Panc1 (cell line): ENCODE results near the gene PNKD. TPM values are rescaled to one million over a fixed set of nuclear protein-coding genes. Genes with fewer than 3 reads are reported as not detected.

Experiments
- ATAC-seq: fragments of 200-7000 bp; cut with Tn5 transposase; 2 replicates; pipeline ENCODE4 v1.9.1; 2020; ENCODE audit warnings: mild to moderate bottlenecking, moderate library complexity
- BruUV-seq: library from RNA; stranded (reverse); fragments of 400-500 nt; replicated peaks from 2 replicates; lab custom pipeline; 2021; lab: Mats Ljungman, UMichigan
- CTCF ChIA-PET: fragments of 300-600 bp; sonication (Branson Sonifier 250); formaldehyde crosslinking; loops from one replicate; lab custom pipeline; 2022; ENCODE audit warnings: antibody characterized with exemption; lab: Charles Lee
- POLR2A ChIA-PET: fragments of 300-600 bp; sonication (Branson Sonifier 250); formaldehyde crosslinking; loops from one replicate; lab custom pipeline; 2022; ENCODE audit warnings: antibody characterized with exemption; lab: Charles Lee
- DNase-seq: peaks from one replicate; pipeline ENCODE4 v3.0.0-alpha.2; 2010; ENCODE audit warnings: low read depth, low spot score
- H3K27ac ChIP-seq: 2 replicates; pipeline ENCODE4 v1.5.1; 2011; ENCODE audit warnings: mild to moderate bottlenecking, low read length, inconsistent platforms
- H3K27me3 ChIP-seq: fragments of 200-500 bp; sonication (Bioruptor generic); 2 replicates; pipeline ENCODE4 v1.6.0; 2014; ENCODE audit warnings: low read length, inconsistent platforms; ENCODE audit not compliant: control insufficient read depth, insufficient read depth
- H3K36me3 ChIP-seq: fragments of 200-500 bp; sonication (Bioruptor generic); 2 replicates; pipeline ENCODE4 v1.5.1; 2014; ENCODE audit warnings: inconsistent platforms, mild to moderate bottlenecking, low read length, moderate library complexity; ENCODE audit not compliant: control insufficient read depth, insufficient read depth
- H3K4me1 ChIP-seq: 2 replicates; pipeline ENCODE4 v1.5.1; 2011; ENCODE audit warnings: inconsistent platforms, mild to moderate bottlenecking, low read length, moderate library complexity; ENCODE audit not compliant: control insufficient read depth, insufficient read depth
- H3K4me3 ChIP-seq, 2 experiments: 2 replicates each; pipeline ENCODE4 v1.5.1; 2011 to 2012; ENCODE audit warnings: low read depth in 2 of 2, low read length in 2 of 2, mild to moderate bottlenecking in 2 of 2, inconsistent platforms in 1 of 2, moderate library complexity in 1 of 2
- H3K9me3 ChIP-seq: fragments of 200-500 bp; sonication (Bioruptor generic); 2 replicates; pipeline ENCODE4 v1.5.1; 2014; ENCODE audit warnings: low read depth, mild to moderate bottlenecking, inconsistent platforms, low read length, moderate library complexity; ENCODE audit not compliant: control insufficient read depth, insufficient read depth
- CTCF ChIP-seq: fragments of 450-650 bp; IDR thresholded peaks from 2 replicates; pipeline ENCODE4 v1.5.1; 2017; ENCODE audit warnings: mild to moderate bottlenecking
- POLR2AphosphoS5 ChIP-seq: IDR thresholded peaks from 2 replicates; pipeline ENCODE4 v1.6.1; 2012; ENCODE audit warnings: mild to moderate bottlenecking, low read depth, low read length, moderate library complexity
- SIN3A ChIP-seq: IDR thresholded peaks from 2 replicates; pipeline ENCODE4 v1.6.1; 2012; ENCODE audit warnings: low read depth, mild to moderate bottlenecking, low read length, moderate library complexity, borderline replicate concordance; ENCODE audit not compliant: insufficient read depth
- TCF7L2 ChIP-seq: IDR thresholded peaks from 2 replicates; pipeline ENCODE4 v1.6.1; 2011; ENCODE audit warnings: mild to moderate bottlenecking, low read depth, low read length, inconsistent platforms
- in situ Hi-C: cut with HindIII; loops from 2 replicates; pipeline ENCODE4 v1.10.0; 2016; ENCODE audit warnings: low sequenced_read_pairs, low pct_unique_long_range_greater_than_20kb
- intact Hi-C: fragments of 100-400 bp; cut with micrococcal nuclease; formaldehyde crosslinking; loops from one replicate; pipeline ENCODE4 v1.10.0; 2022; ENCODE audit not compliant: unreplicated experiment
- total RNA-seq: library from RNA; stranded (reverse); gene quantifications from one replicate; pipeline ENCODE4 v1.2.1, GENCODE V29; 2021; ENCODE audit not compliant: unreplicated experiment
- TF ChIP-seq, protein P1 (sequence below), 2 experiments: IDR thresholded peaks; 2 replicates each; pipeline ENCODE4 v1.6.1; 2011 to 2012; ENCODE audit warnings: low read depth in 2 of 2, control low read depth in 1 of 2, low read length in 1 of 2, mild to moderate bottlenecking in 1 of 2, moderate library complexity in 1 of 2; ENCODE audit not compliant: insufficient read depth in 1 of 2

Gene PNKD
- total RNA-seq, 1 experiment from 2014 or later, result 49.0 TPM

DNA sequence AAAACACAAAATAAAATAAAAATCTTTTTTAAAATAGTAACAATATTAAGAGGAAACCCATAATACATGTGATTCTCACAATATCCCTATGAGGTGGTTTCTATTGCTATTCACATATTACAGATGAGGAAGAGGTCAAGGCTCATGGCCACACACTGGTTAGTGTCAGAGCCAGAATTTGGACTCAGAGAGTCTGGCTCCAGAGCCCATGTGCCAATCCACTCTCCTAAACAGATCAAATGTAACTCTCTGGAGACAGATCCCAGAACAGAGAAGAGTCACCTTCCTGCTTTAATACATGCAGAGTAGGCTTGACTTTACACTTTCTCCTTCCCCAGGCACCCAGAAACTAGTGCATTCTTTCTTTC lies 101.6 kb downstream of the PNKD start:
- no peak for ATAC-seq
- in situ Hi-C loops, result no loop called here
- no TSS peak for BruUV-seq

GRCh38 chr2:218374795-218375194 lies 104.5 kb downstream of the PNKD start:
- ATAC-seq (no peak), DNase-seq (no peak)
- no peak overlapping the region for H3K4me3 ChIP-seq
- CTCF ChIA-PET, result interaction anchor here (0.6 kb wide), 1 partner anchor 203 kb away, joined by 3 read pairs; no protein-coding TSS in a partner anchor
- TF ChIP-seq CTCF (no peak), POLR2AphosphoS5 (no peak)
- TF ChIP-seq, protein P1, sequence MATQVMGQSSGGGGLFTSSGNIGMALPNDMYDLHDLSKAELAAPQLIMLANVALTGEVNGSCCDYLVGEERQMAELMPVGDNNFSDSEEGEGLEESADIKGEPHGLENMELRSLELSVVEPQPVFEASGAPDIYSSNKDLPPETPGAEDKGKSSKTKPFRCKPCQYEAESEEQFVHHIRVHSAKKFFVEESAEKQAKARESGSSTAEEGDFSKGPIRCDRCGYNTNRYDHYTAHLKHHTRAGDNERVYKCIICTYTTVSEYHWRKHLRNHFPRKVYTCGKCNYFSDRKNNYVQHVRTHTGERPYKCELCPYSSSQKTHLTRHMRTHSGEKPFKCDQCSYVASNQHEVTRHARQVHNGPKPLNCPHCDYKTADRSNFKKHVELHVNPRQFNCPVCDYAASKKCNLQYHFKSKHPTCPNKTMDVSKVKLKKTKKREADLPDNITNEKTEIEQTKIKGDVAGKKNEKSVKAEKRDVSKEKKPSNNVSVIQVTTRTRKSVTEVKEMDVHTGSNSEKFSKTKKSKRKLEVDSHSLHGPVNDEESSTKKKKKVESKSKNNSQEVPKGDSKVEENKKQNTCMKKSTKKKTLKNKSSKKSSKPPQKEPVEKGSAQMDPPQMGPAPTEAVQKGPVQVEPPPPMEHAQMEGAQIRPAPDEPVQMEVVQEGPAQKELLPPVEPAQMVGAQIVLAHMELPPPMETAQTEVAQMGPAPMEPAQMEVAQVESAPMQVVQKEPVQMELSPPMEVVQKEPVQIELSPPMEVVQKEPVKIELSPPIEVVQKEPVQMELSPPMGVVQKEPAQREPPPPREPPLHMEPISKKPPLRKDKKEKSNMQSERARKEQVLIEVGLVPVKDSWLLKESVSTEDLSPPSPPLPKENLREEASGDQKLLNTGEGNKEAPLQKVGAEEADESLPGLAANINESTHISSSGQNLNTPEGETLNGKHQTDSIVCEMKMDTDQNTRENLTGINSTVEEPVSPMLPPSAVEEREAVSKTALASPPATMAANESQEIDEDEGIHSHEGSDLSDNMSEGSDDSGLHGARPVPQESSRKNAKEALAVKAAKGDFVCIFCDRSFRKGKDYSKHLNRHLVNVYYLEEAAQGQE (IDR thresholded peaks at IDR 0.05; ENCODE audit: insufficient read depth in 1 of 2, low read depth in 2 of 2, low read length in 1 of 2), result no peak
- intact Hi-C loops (no loop called here), in situ Hi-C loops (no loop called here)
- H3K27ac ChIP-seq, result no peak overlapping the region
- H3K27me3 ChIP-seq, result no peaks in the 10 kb centered on the region
- H3K36me3 ChIP-seq, result no peaks in the 10 kb centered on the region
- no TSS peak for BruUV-seq
- POLR2A ChIA-PET, result no interaction called here
- no peaks in the 10 kb centered on the region for H3K9me3 ChIP-seq
- no peaks in the 10 kb centered on the region for H3K4me1 ChIP-seq

More for the DNA sequence above, 101.6 kb downstream of the PNKD start:
- POLR2A ChIA-PET, result no interaction called here
- Histone ChIP-seq H3K4me1 (peaks cover 3% of the 10 kb centered on the region; the same call in 1 of the 2 replicates), H3K9me3 (no peaks in the 10 kb centered on the region), H3K4me3 (no peak overlapping the region), H3K36me3 (no peaks in the 10 kb centered on the region), H3K27ac (no peak overlapping the region), H3K27me3 (no peaks in the 10 kb centered on the region)
- intact Hi-C loops, result no loop called here
- DNase-seq, result no peak
- TF ChIP-seq, protein P1 (IDR thresholded peaks at IDR 0.05; ENCODE audit: insufficient read depth in 1 of 2, low read depth in 2 of 2, low read length in 1 of 2), result no peak
- no peak for TF ChIP-seq TCF7L2
- no peak for TF ChIP-seq SIN3A
- TF ChIP-seq POLR2AphosphoS5, result no peak
- no peak for TF ChIP-seq CTCF
- CTCF ChIA-PET, result no interaction called here
